Ovary (tissue), 3 donors: Measurements from ENCODE around the gene ANK2.

Source experiments
- CTCF ChIP-seq, 3 donors: fragments of 450-650 bp in 2 of 3; fragments of 200-600 bp in 1 of 3; IDR thresholded peaks; one replicate each; pipeline versions ENCODE4 v1.5.1 to v1.8.0; 2016 to 2022; ENCODE audit warnings: antibody characterized with exemption in 3 of 3, mild to moderate bottlenecking in 1 of 3
- EP300 ChIP-seq: sonication (generic); formaldehyde crosslinking; IDR thresholded peaks from one replicate; pipeline ENCODE4 v1.6.1; 2017; ENCODE audit warnings: antibody characterized with exemption
- POLR2A ChIP-seq: fragments of 450-650 bp; IDR thresholded peaks from one replicate; pipeline ENCODE4 v1.6.1; 2017; ENCODE audit warnings: antibody characterized with exemption, mild to moderate bottlenecking, moderate library complexity
- donor health status: DM: no; HTN: no; CAD: no.

- no peak for TF ChIP-seq CTCF (IDR thresholded peaks at IDR 0.05)
- no peak for TF ChIP-seq POLR2A
- TF ChIP-seq EP300: no peak
These were observed 112.6 kb downstream of the ANK2 start for GRCh38 chr4:113162089-113162488.
